NCI-H187 treated with DMSO at 0.1 percent for 48 hours (cell line): Measurements from ENCODE around the gene TMEM235.
"Not testable (repeated sequence)": the region's sequence is repeated elsewhere in the genome, so short reads cannot be mapped to it uniquely, and the experiment has no call there.

Experiments
- DNase-seq: peaks from one replicate; lab custom pipeline; 2025; lab: John Stamatoyannopoulos, UW

TMEM235 gene

DNA sequence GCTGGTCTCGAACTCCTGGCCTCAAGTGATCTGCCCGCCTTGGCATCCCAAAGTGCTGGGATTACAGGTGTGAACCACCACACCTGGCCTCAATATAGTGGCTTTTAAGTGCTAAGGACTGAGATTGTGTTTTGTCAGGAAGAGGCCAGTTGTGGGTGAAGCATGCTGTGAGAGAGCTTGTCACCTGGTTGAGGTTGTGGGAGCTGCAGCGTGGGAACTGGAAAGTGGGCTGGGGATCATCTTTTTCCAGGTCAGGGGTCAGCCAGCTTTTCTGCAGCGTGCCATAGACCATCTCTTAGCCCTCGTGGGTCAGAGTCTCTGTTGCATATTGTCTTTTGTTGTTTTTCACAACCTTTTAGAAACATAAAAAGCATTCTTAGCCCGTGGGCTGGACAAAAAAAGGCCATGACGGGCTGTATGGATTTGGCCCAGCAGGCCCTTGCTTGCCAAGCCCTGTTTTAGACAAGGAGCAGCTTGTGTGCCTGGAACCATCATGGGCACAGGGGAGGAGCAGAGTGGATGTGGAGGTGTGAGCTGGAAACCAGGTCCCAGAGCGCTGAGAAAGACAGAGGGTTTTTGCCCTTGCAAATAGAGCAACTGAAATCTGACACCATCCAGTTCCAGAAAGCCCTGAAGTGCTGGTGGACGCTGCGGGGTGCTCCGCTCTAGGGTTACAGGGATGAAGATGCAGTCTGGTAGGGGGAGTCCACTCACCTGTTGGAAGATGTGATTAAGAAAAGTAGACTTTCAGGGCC, 11.9 kb upstream of the TMEM235 start:
- DNase-seq = no peak

DNA sequence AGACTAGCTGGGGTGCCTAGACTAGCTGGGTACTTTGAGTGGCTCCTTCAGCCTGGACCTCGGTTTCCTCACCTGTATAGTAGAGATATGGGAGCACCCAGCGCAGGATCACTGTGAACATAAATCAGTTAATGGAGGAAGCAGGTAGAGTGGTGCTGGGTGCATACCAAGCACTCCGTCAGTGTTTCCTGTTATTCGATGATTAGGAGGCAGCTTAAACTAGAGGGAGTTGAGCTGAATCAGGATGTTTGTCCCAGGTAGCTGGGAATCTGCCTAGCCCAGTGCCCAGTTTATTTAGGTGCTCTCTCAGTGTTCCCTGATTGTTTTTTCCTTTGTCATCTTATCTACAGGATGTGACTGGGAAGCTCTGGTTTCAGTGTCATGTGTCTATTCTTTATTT, 8.4 kb upstream of the TMEM235 start:
- DNase-seq = no peak

- DNase-seq = no peak
Measured at GRCh38 chr17:78223765-78224164, 7.7 kb upstream of the TMEM235 start.

GRCh38 chr17:78224231-78225087, 7.0 kb upstream of the TMEM235 start:
- no peak for DNase-seq

DNA sequence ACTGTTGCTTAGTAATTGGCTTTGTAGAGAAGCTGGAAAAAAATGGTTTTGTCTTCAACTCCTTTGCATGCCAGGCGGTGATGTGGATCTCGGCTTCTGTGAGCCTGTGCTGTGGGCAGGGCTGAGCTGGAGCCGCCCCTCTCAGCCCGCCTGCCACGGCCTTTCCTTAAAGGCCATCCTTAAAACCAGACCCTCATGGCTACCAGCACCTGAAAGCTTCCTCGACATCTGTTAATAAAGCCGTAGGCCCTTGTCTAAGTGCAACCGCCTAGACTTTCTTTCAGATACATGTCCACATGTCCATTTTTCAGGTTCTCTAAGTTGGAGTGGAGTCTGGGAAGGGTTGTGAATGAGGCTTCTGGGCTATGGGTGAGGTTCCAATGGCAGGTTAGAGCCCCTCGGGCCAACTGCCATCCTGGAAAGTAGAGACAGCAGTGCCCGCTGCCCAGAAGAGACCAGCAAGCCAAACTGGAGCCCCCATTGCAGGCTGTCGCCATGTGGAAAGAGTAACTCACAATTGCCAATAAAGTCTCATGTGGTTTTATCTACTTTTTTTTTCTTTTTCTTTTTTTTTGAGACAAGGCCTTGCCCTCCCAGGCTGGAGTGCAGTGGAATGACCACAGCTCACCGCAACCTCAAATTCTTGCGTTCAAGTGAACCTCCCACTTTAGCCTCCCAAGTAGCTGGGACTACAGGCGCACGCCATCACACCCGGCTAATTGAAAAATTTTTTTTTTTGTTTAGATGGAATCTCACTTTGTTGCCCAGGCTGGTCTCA, 6.2 kb upstream of the TMEM235 start:
- DNase-seq = no peak

DNA sequence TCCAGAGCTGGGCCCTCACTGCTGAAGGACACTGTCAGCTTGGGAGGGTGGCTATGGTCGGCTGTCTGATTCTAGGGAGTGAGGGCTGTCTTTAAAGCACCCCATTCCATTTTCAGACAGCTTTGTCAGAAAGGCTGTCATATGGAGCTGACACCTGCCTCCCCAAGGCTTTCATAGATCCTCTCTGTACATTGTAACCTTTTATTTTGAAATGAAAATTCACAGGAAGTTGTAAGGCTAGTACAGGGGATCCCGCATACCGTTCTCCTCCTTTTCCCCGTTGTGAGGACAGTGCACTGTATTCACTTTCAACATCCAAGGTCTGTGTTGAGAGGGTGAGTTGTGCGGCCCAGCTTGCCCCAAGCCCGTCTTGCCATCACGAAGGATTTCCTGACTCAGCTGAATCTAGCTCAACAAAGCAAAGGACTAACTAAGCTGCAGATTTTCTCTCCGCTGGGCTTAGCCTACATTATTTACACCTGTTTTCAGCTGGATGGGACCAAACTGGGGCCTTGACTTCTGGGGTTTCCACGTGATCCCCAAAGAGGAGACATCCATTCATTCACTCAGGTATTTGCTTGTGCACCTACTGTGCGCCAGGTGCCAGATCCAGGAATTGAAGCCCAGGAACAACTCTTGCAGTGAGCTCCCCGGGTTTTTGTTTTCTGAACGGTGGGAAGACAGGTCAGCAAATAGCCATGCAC, 5.2 kb upstream of the TMEM235 start:
- no peak for DNase-seq

DNA sequence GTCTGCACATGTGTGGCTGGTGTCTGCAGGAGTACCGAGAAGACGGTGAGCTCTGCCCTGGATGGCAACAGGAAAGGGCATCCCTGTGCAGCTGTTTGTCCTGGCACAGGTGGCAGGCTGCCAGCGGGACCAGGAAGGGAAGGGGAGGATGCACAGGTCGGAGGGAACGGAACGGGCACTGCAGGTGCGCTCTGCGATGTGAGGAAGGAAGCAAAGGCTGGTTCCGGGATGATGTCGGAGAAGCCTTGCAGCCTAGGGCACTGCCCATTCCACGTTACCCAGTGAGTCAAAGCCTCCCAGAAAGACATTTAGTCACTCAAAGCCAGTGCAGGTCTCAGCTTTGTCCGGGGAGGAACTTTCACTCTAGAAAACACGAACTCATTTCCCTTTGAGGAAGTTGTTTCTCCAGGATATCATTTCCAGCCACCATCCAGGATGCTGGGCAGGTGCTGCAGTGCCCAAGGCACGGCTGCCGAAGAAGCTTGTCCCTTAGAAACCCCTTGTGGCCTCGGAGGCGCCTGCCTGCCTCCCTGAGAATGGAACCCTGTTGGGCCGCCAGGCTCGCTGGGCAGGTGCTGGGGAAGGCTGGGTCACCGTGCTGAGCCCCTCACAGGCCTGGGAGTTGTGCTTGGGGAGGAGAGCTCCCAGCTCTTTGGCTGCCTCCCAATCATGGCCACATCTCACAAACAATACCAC, 4.5 kb upstream of the TMEM235 start:
- DNase-seq = no peak

DNA sequence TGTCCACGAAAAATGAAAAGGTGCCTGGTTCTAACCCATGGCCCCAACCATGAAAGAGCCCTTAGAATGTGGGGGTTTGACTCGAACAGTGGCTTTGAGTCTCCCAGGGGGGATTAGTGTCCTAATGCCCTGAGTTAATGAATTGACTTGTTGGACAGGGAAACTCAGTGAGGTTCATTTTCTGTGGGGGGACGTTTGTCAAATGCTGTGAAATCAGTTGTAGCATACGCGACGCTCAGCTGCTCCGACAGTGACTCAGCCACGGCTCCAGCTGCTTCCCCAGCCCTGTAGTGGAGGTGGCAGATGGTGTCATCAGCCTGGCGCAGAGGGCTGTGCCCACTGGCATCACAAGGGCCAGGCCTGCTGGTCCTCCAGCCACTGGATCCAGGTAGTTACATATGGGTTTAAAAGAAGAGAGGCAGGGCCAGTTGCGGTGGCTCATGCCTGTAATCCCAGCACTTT, 3.9 kb upstream of the TMEM235 start:
- DNase-seq = no peak

- no peak for DNase-seq
Measured at GRCh38 chr17:78228176-78228575, 3.3 kb upstream of the TMEM235 start.

- no peak for DNase-seq
Measured at GRCh38 chr17:78230252-78230962, 1.0 kb upstream of the TMEM235 start.

- DNase-seq = no peak
Measured at GRCh38 chr17:78231991-78232858, 794 bp downstream of the TMEM235 start.

DNA sequence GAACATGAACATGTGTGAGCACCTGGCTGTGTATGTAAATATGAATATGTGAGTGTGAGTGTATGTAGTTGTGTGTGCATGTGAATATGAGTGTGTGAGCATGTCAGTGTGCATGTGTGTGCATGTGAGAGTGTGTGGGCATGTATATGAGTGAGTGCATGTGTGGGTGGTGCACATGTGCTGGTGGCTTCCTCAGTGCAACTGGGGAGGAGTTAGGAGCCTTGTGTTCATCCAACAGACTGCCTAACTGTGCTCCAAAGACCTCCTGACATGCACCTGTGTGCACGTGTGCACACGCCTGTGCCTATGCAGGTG, 1.4 kb downstream of the TMEM235 start:
- no peak for DNase-seq

DNA sequence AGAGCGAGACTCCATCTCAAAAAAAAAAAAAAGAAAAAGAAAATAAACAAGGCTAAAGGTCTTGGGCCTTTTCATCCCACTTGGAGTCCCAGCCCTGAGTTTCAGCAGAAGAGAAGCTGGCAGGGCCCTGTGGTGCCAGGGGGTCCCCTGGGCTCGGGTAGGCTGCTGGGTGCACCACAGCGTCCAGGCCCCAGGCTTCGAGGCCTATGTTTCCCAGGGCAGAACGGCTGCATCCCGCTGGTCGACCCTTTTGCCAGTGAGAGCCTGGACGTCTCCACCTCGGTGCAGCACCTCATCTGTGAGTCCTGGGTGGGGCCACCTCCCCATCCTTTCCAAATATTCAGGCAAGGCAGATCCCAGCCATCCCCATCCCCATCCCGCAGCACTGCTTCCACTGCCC, 2.2 kb downstream of the TMEM235 start:
- DNase-seq = no peak

DNA sequence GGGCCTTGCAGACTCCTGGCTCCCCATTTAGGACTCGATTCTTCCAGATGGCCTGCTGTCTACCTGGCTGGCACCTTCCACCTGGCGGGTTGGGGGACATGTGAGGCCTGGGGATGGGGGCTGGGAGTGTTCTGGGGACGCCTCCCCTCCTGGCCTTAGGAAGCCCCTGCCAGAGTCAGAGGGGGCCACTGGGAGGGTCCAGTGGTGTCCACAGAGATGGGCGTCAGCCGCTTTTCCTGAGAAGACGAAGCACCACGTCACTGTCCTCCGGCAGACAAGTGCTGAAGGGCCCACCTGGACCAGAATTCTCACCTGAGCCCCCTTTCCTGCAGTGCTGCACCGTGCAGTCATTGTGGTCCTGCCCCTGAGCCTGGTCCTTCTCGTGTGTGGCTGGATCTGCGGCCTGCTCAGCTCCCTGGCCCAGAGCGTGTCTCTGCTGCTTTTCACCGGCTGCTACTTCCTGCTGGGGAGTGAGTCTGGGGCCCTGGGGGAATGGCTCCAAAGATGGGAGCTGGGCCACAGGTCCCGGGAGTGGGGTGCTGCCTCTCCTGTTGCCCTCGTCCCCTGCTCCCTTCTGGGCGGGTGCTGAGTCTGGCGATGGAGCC, 2.9 kb downstream of the TMEM235 start:
- no peak for DNase-seq

DNA sequence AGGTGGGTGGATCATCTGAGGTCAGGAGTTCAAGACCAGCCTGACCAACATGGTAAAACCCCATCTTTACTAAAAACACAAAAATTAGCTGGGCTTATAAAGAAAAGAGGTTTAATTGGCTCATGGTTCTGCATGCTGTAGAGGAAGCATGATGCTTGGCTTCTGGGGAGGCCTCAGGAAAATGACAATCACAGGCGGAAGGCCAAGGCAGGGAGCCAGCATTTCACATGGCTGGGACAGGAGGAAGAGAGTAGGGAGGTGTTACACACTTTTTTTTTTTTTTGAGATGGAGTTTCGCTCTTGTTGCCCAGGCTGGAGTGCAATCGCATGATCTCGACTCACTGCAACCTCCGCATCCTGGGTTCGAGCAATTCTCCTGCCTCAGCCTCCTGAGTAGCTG, 3.6 kb downstream of the TMEM235 start:
- DNase-seq = not testable (repeated sequence)

DNA sequence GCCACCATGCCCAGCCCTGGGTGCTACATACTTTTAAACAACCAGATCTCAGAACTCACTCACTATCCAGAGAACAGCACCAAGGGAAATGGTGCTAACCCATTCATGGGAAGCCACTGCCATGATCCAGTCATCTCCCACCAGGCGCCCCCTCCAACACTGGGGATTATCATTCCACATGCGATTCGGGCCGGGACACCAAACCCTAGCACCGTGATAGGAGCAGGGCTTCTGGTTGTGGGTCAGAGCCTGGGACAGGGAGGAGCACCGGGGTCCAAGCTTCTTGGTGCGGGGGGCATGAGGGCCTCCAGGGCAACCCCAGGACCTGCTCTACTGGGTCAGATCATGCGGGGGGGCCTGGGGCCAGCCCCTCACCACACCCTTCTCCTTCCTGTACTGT, 4.5 kb downstream of the TMEM235 start:
- no peak for DNase-seq

- no peak for DNase-seq
Measured at GRCh38 chr17:78236362-78237127, 5.1 kb downstream of the TMEM235 start.

DNA sequence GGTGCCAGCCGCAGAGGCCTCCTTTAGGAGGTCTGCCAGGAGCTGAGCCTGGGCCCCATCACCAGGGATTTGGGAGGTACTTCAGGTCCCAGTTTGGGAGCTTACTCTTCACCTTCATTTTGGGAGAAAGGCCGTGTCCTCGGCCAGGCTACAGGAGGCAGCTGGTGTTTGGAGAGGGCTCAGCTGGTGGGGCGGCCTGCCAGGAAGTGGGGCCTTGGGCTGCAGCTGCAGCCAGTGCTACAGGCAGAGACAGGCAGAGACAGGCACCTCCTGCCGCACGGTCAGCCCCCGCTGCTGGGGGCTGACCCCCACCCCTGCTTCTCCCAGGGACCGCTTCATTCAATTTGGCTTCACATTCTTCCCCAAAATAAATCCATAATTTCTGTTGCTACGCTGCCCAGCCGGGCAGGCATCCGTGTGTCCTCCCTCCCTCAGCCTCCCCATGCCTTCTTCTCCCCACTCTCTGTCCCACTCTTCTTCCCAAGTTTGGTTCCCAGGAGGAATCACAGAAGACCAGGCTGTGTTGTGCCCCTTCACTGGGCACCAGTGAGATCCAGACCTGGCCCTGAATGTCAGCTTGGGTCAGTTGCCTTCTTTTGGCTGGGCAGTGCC, 6.1 kb downstream of the TMEM235 start:
- no peak for DNase-seq
